LNCaP clone FGC (cell line): ENCODE measurements around the gene LHX3.

Experiments
- DNase-seq: peaks from one replicate; pipeline ENCODE4 v3.0.0-alpha.2; 2011; ENCODE audit warnings: low read depth
- H3K4me3 ChIP-seq: 2 replicates; pipeline ENCODE4 v1.5.1; 2011; ENCODE audit warnings: mild to moderate bottlenecking, low read depth, low read length, control low read depth
- CTCF ChIP-seq: IDR thresholded peaks from 2 replicates; pipeline ENCODE4 v1.5.1; 2012; ENCODE audit warnings: mild to moderate bottlenecking; ENCODE audit not compliant: control insufficient read depth, insufficient read depth; ENCODE audit errors: extremely low read depth

The LHX3 gene

GRCh38 chr9:136231478-136232297 is 26.8 kb upstream of the LHX3 start:
- TF ChIP-seq CTCF: no peak
- no peak for DNase-seq
- H3K4me3 ChIP-seq: no peak overlapping the region

GRCh38 chr9:136230773-136231172 is 25.8 kb upstream of the LHX3 start:
- TF ChIP-seq CTCF: no peak
- H3K4me3 ChIP-seq: no peak overlapping the region
- no peak for DNase-seq

- TF ChIP-seq CTCF: no peak
- no peak for DNase-seq
- no peak overlapping the region for H3K4me3 ChIP-seq
Measured at GRCh38 chr9:136230365-136230764, 25.4 kb upstream of the LHX3 start.

GRCh38 chr9:136229096-136230065 is 24.5 kb upstream of the LHX3 start:
- DNase-seq: peak; percentile 47
- H3K4me3 ChIP-seq: no peak overlapping the region
- TF ChIP-seq CTCF: no peak

- TF ChIP-seq CTCF: no peak
- H3K4me3 ChIP-seq: no peak overlapping the region
- no peak for DNase-seq
Measured at GRCh38 chr9:136228107-136228875, 23.4 kb upstream of the LHX3 start.

GRCh38 chr9:136226680-136227407 is 21.9 kb upstream of the LHX3 start:
- H3K4me3 ChIP-seq: no peak overlapping the region
- TF ChIP-seq CTCF: no peak
- no peak for DNase-seq
